Adrenal gland (tissue), 12 donors: ENCODE results near the gene CEP83. TPM values are rescaled to one million over a fixed set of nuclear protein-coding genes. Genes with fewer than 3 reads are reported as not detected.

Experiments
- DNase-seq, 7 donors: peaks; one replicate each; pipeline ENCODE4 v3.0.0-alpha.2; 2019 to 2020
- H3K27ac ChIP-seq, 5 donors: fragments of 200-600 bp; sonication (generic) in 4 of 5; 1 replicate in 3 of 5; 2 replicates in 2 of 5; pipeline versions ENCODE4 v1.5.1 to v1.8.0; 2016 to 2020; ENCODE audit warnings: mild to moderate bottlenecking in 1 of 5
- H3K27me3 ChIP-seq: fragments of 200-600 bp; 2 replicates; pipeline ENCODE4 v1.8.0; 2021
- H3K36me3 ChIP-seq, 2 donors: fragments of 200-600 bp; replicated peaks in 1 of 2; 1 replicate in 1 of 2; 2 replicates in 1 of 2; pipeline versions ENCODE4 v1.5.1 to v1.8.0; 2018 to 2022
- H3K4me1 ChIP-seq, 2 donors: fragments of 200-600 bp; replicated peaks in 1 of 2; 1 replicate in 1 of 2; 2 replicates in 1 of 2; pipeline versions ENCODE4 v1.5.1 to v1.8.0; 2018 to 2021
- H3K4me3 ChIP-seq, 4 donors: fragments of 200-600 bp; sonication (generic) in 3 of 4; one replicate each; pipeline ENCODE4 v1.5.1; 2016 to 2018
- H3K9me3 ChIP-seq, 3 donors: fragments of 200-600 bp; sonication (generic) in 1 of 3; replicated peaks in 1 of 3; 1 replicate in 2 of 3; 2 replicates in 1 of 3; pipeline versions ENCODE4 v1.5.1 to v1.8.0; 2016 to 2021
- CTCF ChIP-seq, 6 experiments: fragments of 450-650 bp in 4 of 6; fragments of 200-600 bp in 2 of 6; sonication (generic) in 1 of 6; IDR thresholded peaks; 1 replicate in 5 of 6; 2 replicates in 1 of 6; pipeline versions ENCODE4 v1.5.1 to v1.8.0; 2016 to 2021; ENCODE audit warnings: antibody characterized with exemption in 6 of 6, mild to moderate bottlenecking in 2 of 6, moderate library complexity in 1 of 6
- POLR2A ChIP-seq, 2 donors: fragments of 450-650 bp; IDR thresholded peaks; one replicate each; pipeline ENCODE4 v1.6.1; 2017; ENCODE audit warnings: antibody characterized with exemption in 2 of 2, mild to moderate bottlenecking in 2 of 2, moderate library complexity in 1 of 2
- WGBS, 4 donors: extraction: QIAGEN DNeasy Blood & Tissue Kit in 2 of 4; methylation state at CpG; one replicate each; pipeline versions ENCODE4 v1.1.5 to v1.1.7; 2013 to 2017; 5-methylcytosine and 5-hydroxymethylcytosine counted together
- intact Hi-C, 2 donors: fragments of 100-400 bp; cut with DNase I; formaldehyde crosslinking; loops; one replicate each; pipeline versions ENCODE4 v1.14.1 to v1.15.0; 2022 to 2023
- polyA plus RNA-seq, 3 donors: library from polyadenylated mRNA; stranded (reverse); fragments of 200-250 nt in 2 of 3; fragments of 350-450 nt in 1 of 3; fragmentation: Illumina TruSeq in 1 of 3; extraction: RNeasy Lipid Tissue Mini Kit (QIAGEN cat#74804) in 1 of 3; gene quantifications; one replicate each; pipeline ENCODE4 v1.2.3, GENCODE V29; 2013 to 2014
- total RNA-seq, 9 donors: library from RNA; depleted of rRNA in 4 of 9; stranded (reverse); fragments of >200 nt in 4 of 9; fragments of 120-200 nt in 1 of 9; fragmentation: NEBNext Ultra II Directional in 1 of 9; extraction: Animal tissue kit (Norgen Biotek cat#: 25700) in 1 of 9; gene quantifications; one replicate each; pipeline versions ENCODE4 v1.1.0 to v1.2.4, GENCODE V29; 2013 to 2023
- donor health status: healthy with polysubstance abuse.
- donor health status: Bipolar disorder and iron deficiency.
- donor health status: DM: yes; HTN: yes; CAD: no.
- donor health status: DM: no; HTN: no; CAD: no.
- donor health status: DM: no; HTN: no; CAD: no.
- donor health status: DM: yes; HTN: yes; CAD: no.

Gene CEP83
- total and polyA plus RNA-seq, 12 donors: 7.8 to 30.4 (median 18.4) TPM

- Histone ChIP-seq H3K27ac (no peak overlapping the region), H3K9me3 (no peaks in the 10 kb centered on the region), H3K27me3 (no peaks in the 10 kb centered on the region), H3K4me3 (no peak overlapping the region), H3K36me3 (no peaks in the 10 kb centered on the region), H3K4me1 (peaks cover 6 to 8% of the 10 kb centered on the region in 2 donors)
- no peak for DNase-seq
- no peak for TF ChIP-seq CTCF (IDR thresholded peaks at IDR 0.05)
- TF ChIP-seq POLR2A (IDR thresholded peaks at IDR 0.05): no peak
- intact Hi-C loops: no loop called here
- 97 to 99% (median 99%) methylated on average over 2 of the region's 2 CpGs for WGBS, 4 donors
Measured at GRCh38 chr12:94377599-94377998, 82.1 kb downstream of the CEP83 start.

- H3K27me3 ChIP-seq: no peaks in the 10 kb centered on the region
- TF ChIP-seq POLR2A (IDR thresholded peaks at IDR 0.05) (no peak), CTCF (IDR thresholded peaks at IDR 0.05) (no peak)
- no peak overlapping the region for H3K27ac ChIP-seq
- no peaks in the 10 kb centered on the region for H3K36me3 ChIP-seq
- H3K4me1 ChIP-seq: no peaks in the 10 kb centered on the region
- no peak for DNase-seq
- intact Hi-C loops: no loop called here
- no peaks in the 10 kb centered on the region for H3K9me3 ChIP-seq
- H3K4me3 ChIP-seq: no peak overlapping the region
- 91 to 96% (median 95%) methylated on average over 2 of the region's 2 CpGs for WGBS, 4 donors
Measured at GRCh38 chr12:94374124-94374523, 85.5 kb downstream of the CEP83 start.

GRCh38 chr12:94372461-94372860 is 87.2 kb downstream of the CEP83 start:
- Histone ChIP-seq H3K9me3 (no peaks in the 10 kb centered on the region), H3K27me3 (no peaks in the 10 kb centered on the region), H3K4me3 (no peak overlapping the region), H3K4me1 (peaks cover 0 to 6% of the 10 kb centered on the region in 2 donors), H3K36me3 (no peaks in the 10 kb centered on the region), H3K27ac (no peak overlapping the region)
- DNase-seq: no peak
- TF ChIP-seq CTCF (IDR thresholded peaks at IDR 0.05): no peak
- TF ChIP-seq POLR2A (IDR thresholded peaks at IDR 0.05): no peak
- intact Hi-C loops: no loop called here
- 89 to 91% (median 90%) methylated on average over 2 of the region's 2 CpGs for whole genome bisulfite sequencing, 4 donors

GRCh38 chr12:94362653-94363052 is 97.0 kb downstream of the CEP83 start:
- TF ChIP-seq CTCF (IDR thresholded peaks at IDR 0.05): no peak
- no peak for TF ChIP-seq POLR2A (IDR thresholded peaks at IDR 0.05)
- DNase-seq: no peak
- no peaks in the 10 kb centered on the region for H3K4me1 ChIP-seq
- WGBS, 4 donors: 96 to 100% (median 97%) methylated on average over 2 of the region's 2 CpGs
- H3K27me3 ChIP-seq: no peaks in the 10 kb centered on the region
- H3K4me3 ChIP-seq: no peak overlapping the region
- H3K36me3 ChIP-seq: no peaks in the 10 kb centered on the region
- intact Hi-C loops: no loop called here
- peaks cover 0 to 11% (median 0%) of the 10 kb centered on the region in 3 donors for H3K9me3 ChIP-seq
- no peak overlapping the region for H3K27ac ChIP-seq
